ENCODE data around the gene GFRA3.

DNA sequence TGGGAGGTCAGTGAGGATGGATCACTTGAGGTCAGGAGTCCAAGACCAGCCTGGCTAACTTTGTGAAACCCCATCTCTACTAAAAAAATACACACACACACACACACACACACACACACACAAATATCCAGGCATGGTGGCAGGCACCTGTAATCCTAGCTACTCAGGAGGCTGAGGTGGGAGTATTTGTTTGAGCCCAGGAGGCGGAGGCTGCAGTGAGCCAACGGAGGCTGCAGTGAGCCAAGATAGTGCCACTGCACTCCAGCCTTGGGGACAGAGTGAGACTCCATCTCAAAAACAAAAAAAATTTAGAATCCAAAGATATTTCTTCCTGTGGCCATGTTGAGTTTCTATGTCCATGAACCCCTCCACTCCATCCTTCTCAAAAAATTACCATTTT lies 39.8 kb downstream of the GFRA3 start:
- TF ChIP-seq, protein P1, sequence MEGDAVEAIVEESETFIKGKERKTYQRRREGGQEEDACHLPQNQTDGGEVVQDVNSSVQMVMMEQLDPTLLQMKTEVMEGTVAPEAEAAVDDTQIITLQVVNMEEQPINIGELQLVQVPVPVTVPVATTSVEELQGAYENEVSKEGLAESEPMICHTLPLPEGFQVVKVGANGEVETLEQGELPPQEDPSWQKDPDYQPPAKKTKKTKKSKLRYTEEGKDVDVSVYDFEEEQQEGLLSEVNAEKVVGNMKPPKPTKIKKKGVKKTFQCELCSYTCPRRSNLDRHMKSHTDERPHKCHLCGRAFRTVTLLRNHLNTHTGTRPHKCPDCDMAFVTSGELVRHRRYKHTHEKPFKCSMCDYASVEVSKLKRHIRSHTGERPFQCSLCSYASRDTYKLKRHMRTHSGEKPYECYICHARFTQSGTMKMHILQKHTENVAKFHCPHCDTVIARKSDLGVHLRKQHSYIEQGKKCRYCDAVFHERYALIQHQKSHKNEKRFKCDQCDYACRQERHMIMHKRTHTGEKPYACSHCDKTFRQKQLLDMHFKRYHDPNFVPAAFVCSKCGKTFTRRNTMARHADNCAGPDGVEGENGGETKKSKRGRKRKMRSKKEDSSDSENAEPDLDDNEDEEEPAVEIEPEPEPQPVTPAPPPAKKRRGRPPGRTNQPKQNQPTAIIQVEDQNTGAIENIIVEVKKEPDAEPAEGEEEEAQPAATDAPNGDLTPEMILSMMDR (IDR thresholded peaks at IDR 0.05): no peak
- no peak for TF ChIP-seq ZFX (IDR thresholded peaks at IDR 0.05; ENCODE audit: borderline replicate concordance)

Measured in 22Rv1 (cell line).